HFFc6 (cell line): ENCODE data around the gene NTM. TPM values are rescaled to one million over a fixed set of nuclear protein-coding genes. Genes with fewer than 3 reads are reported as not detected.

Source experiments
- DNase-seq: peaks from one replicate; pipeline ENCODE4 v3.0.0-alpha.2; 2018
- H3K27ac Mint-ChIP-seq: 2 replicates; pipeline ENCODE4 v1.8.0; 2020; ENCODE audit warnings: mild to moderate bottlenecking, mixed read lengths
- H3K27me3 Mint-ChIP-seq: 2 replicates; pipeline ENCODE4 v1.8.0; 2021; ENCODE audit warnings: mild to moderate bottlenecking, moderate library complexity, mixed read lengths; ENCODE audit not compliant: insufficient read depth
- H3K36me3 Mint-ChIP-seq: 2 replicates; pipeline ENCODE4 v1.8.0; 2021; ENCODE audit warnings: low read depth, mixed read lengths
- H3K4me1 Mint-ChIP-seq: 2 replicates; pipeline ENCODE4 v1.8.0; 2020; ENCODE audit warnings: low read depth, mixed read lengths
- H3K4me3 Mint-ChIP-seq: 2 replicates; pipeline ENCODE4 v1.8.0; 2020; ENCODE audit warnings: mild to moderate bottlenecking, moderate library complexity, mixed read lengths
- H3K9me3 Mint-ChIP-seq: 2 replicates; pipeline ENCODE4 v1.8.0; 2020; ENCODE audit warnings: mild to moderate bottlenecking, mixed read lengths
- total RNA-seq, 6 experiments: library from RNA; stranded (reverse); fragmentation: NEBNext Ultra II Directional; extraction: Animal tissue kit (Norgen Biotek cat#: 25700); gene quantifications; 2 replicates in 1 of 6; 3 replicates in 5 of 6; pipeline ENCODE4 v1.2.3, GENCODE V29; 2021
- TF ChIP-seq, protein P1 (sequence below): fragments of 200-600 bp; sonication (generic); IDR thresholded peaks from 2 replicates; pipeline ENCODE4 v1.5.0; 2021; ENCODE audit warnings: antibody characterized with exemption, mild to moderate bottlenecking

The NTM gene
- total RNA-seq, 6 experiments from 2014 or later: 18.3 to 23.6 (median 21.7) TPM

DNA sequence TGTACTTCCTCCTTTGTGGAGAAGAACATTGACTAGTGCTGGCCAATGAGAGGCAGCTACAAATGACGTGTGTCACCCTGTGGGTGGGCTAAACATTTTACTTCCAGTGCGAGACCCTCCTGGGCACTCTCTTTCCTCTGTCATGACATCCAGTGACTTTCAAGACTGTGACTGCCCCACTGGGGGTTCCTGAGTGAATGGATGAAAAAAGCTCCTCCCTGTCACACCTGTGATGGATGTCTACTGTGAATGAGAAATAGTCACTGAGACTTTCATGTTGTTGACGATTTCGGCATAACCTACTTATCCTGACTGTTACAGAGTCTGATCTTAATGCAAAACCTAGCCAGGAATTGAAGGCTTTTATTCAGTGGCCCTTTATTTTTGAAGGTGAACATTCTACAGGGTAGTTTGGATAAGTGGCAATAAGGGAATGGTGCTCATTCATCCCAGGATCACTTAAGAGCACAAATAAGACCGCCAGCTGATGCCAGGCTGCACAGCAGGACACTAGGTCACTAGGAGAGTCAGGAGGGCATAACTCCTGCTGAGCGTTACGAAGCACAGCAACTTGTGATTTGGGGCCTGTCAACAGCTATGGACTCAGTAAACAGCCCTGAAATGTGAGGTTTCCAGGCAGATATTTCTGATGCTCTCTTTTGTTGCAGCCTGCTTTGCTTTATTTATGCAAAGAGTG, 636.6 kb downstream of the NTM start:
- Mint-ChIP-seq H3K27me3 (no peaks in the 10 kb centered on the region; the same call in 1 of the 2 replicates), H3K36me3 (no peaks in the 10 kb centered on the region)

DNA sequence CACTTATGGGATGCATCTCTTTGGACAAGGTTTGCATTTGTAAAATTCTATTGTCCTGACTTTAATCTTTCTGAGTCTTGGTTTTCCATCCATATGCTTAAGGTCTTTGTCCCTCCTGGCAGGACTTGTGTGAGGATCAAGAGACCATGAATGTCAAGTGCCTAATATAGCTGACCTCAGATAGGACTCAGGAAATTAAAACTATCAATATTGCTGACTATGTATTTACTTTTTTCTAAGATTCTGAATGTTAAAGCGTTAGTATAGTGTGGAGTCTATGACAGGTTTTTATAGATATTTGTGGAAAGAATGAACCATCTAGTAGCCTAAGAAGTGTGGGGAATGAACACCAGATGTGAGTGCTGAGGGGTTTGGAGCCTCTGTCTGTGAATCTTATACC, 637.8 kb downstream of the NTM start:
- TF ChIP-seq, protein P1, sequence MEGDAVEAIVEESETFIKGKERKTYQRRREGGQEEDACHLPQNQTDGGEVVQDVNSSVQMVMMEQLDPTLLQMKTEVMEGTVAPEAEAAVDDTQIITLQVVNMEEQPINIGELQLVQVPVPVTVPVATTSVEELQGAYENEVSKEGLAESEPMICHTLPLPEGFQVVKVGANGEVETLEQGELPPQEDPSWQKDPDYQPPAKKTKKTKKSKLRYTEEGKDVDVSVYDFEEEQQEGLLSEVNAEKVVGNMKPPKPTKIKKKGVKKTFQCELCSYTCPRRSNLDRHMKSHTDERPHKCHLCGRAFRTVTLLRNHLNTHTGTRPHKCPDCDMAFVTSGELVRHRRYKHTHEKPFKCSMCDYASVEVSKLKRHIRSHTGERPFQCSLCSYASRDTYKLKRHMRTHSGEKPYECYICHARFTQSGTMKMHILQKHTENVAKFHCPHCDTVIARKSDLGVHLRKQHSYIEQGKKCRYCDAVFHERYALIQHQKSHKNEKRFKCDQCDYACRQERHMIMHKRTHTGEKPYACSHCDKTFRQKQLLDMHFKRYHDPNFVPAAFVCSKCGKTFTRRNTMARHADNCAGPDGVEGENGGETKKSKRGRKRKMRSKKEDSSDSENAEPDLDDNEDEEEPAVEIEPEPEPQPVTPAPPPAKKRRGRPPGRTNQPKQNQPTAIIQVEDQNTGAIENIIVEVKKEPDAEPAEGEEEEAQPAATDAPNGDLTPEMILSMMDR: no peak
- peaks cover 7% of the 10 kb centered on the region for H3K4me1 Mint-ChIP-seq
- H3K27me3 Mint-ChIP-seq: peaks cover 2% of the 10 kb centered on the region; the same call in 1 of the 2 replicates
- no peaks in the 10 kb centered on the region for H3K36me3 Mint-ChIP-seq
- H3K9me3 Mint-ChIP-seq: no peaks in the 10 kb centered on the region
- H3K4me3 Mint-ChIP-seq: no peak overlapping the region
- no peak for DNase-seq
- no peak overlapping the region for H3K27ac Mint-ChIP-seq

More for the DNA sequence above, 636.6 kb downstream of the NTM start:
- Mint-ChIP-seq H3K27ac (no peak overlapping the region), H3K4me3 (no peak overlapping the region), H3K9me3 (no peaks in the 10 kb centered on the region), H3K4me1 (peaks cover 7% of the 10 kb centered on the region)
- TF ChIP-seq, protein P1: no peak
- no peak for DNase-seq

DNA sequence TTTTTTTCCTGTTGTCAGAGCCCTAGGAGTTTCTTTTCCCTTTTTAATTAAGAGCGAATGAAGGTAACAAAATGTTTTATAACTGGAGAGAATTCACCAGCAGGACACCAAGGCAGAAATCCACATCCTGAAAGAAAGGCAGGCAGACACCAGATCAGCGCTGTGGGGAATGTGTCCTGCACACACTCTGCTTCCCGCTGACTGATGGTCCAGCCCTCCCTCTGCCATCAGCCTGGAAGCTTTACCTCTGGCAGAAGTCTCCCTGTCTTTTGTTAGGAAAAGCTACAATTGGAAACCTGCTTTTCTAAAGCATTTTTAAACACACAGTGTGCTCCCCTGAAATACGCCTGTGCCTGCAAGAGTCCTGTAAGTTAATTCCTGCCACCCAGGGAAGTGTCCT, 638.5 kb downstream of the NTM start:
- H3K27me3 Mint-ChIP-seq: peaks cover 2% of the 10 kb centered on the region; the same call in 1 of the 2 replicates
- H3K4me3 Mint-ChIP-seq: no peak overlapping the region
- H3K4me1 Mint-ChIP-seq: peaks cover 7% of the 10 kb centered on the region
- H3K36me3 Mint-ChIP-seq: no peaks in the 10 kb centered on the region
- H3K9me3 Mint-ChIP-seq: no peaks in the 10 kb centered on the region
- H3K27ac Mint-ChIP-seq: no peak overlapping the region
- TF ChIP-seq, protein P1: no peak
- no peak for DNase-seq

DNA sequence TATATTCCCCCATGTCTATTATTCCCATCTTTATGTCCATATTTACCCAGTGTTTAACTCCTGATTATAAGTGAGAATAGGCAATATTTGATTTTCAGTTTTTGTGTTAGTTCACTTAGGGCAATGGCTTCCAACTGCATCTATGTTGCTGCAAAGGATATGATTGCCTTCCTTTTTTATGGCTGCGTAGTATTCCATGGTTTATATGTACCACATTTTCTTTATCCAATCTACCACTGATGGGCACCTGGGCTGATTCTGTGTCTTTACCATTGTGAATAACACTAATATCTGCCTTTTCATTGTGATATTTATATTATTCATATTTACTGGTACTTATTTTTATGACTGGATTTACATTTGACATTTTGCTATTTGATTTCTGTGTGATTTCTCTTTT, 649.6 kb downstream of the NTM start:
- Mint-ChIP-seq H3K36me3 (no peaks in the 10 kb centered on the region; the same call in 1 of the 2 replicates), H3K27me3 (no peaks in the 10 kb centered on the region), H3K9me3 (no peaks in the 10 kb centered on the region), H3K27ac (no peak overlapping the region), H3K4me3 (no peak overlapping the region), H3K4me1 (peaks cover 29% of the 10 kb centered on the region)
- TF ChIP-seq, protein P1: no peak
- no peak for DNase-seq

DNA sequence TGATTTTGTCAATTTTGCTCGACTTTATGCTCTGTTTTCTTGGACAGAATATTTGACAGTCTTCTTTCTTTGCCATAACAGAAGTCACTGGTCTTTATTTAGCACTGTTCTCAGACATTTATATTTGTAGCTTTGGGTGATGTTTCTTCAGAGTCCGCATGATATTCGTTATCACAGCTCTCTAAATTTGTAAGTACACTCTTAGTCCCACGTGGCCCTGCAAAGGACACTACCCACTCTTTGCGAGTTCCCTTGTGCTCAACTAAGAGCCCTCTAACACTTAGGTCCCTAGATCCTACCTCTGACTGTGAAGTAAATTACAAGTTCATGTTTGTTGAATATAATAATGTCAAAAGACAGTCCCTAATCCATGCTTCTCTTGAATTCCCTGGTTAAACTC, 651.9 kb downstream of the NTM start:
- Mint-ChIP-seq H3K36me3 (no peaks in the 10 kb centered on the region; the same call in 1 of the 2 replicates), H3K27ac (no peak overlapping the region), H3K27me3 (no peaks in the 10 kb centered on the region), H3K4me3 (no peak overlapping the region), H3K9me3 (no peaks in the 10 kb centered on the region), H3K4me1 (peaks cover 52% of the 10 kb centered on the region)
- TF ChIP-seq, protein P1: no peak
- no peak for DNase-seq
